Measurements from ENCODE around the gene JAK1.
"Not testable (repeated sequence)": the region's sequence is repeated elsewhere in the genome, so short reads cannot be mapped to it uniquely, and the experiment has no call there.

The JAK1 gene

GRCh38 chr1:64948216-64948615 is 18.1 kb downstream of the JAK1 start:
- FAIRE-seq: no peak

GRCh38 chr1:64946916-64947315 is 19.4 kb downstream of the JAK1 start:
- no peak for FAIRE-seq

GRCh38 chr1:64944913-64945312 is 21.4 kb downstream of the JAK1 start:
- FAIRE-seq: no peak

GRCh38 chr1:64942675-64943074 is 23.7 kb downstream of the JAK1 start:
- FAIRE-seq: no peak

GRCh38 chr1:64942118-64942517 is 24.2 kb downstream of the JAK1 start:
- FAIRE-seq: no peak

GRCh38 chr1:64941461-64942117 is 24.8 kb downstream of the JAK1 start:
- FAIRE-seq: no peak

GRCh38 chr1:64940025-64940424 is 26.3 kb downstream of the JAK1 start:
- no peak for FAIRE-seq

- FAIRE-seq: no peak
Measured at GRCh38 chr1:64938991-64939390, 27.4 kb downstream of the JAK1 start.

- FAIRE-seq: no peak
Measured at GRCh38 chr1:64936956-64937355, 29.4 kb downstream of the JAK1 start.

GRCh38 chr1:64935551-64936155 is 30.7 kb downstream of the JAK1 start:
- no peak for FAIRE-seq

- no peak for FAIRE-seq
Measured at GRCh38 chr1:64934878-64935275, 31.5 kb downstream of the JAK1 start.

GRCh38 chr1:64934115-64934877 is 32.1 kb downstream of the JAK1 start:
- FAIRE-seq: no peak

GRCh38 chr1:64933296-64934070 is 32.9 kb downstream of the JAK1 start:
- FAIRE-seq: no peak

- no peak for FAIRE-seq
Measured at GRCh38 chr1:64932962-64933295, 33.4 kb downstream of the JAK1 start.

- FAIRE-seq: not testable (repeated sequence)
Measured at GRCh38 chr1:64930640-64931039, 35.7 kb downstream of the JAK1 start.

GRCh38 chr1:64929221-64929620 is 37.1 kb downstream of the JAK1 start:
- FAIRE-seq: no peak

- no peak for FAIRE-seq
Measured at GRCh38 chr1:64928325-64928724, 38.0 kb downstream of the JAK1 start.

GRCh38 chr1:64925594-64925993 is 40.8 kb downstream of the JAK1 start:
- FAIRE-seq: no peak

GRCh38 chr1:64923294-64923718 is 43.0 kb downstream of the JAK1 start:
- no peak for FAIRE-seq

- FAIRE-seq: no peak
Measured at GRCh38 chr1:64922336-64922735, 44.0 kb downstream of the JAK1 start.

- no peak for FAIRE-seq
Measured at GRCh38 chr1:64921771-64922170, 44.6 kb downstream of the JAK1 start.

GRCh38 chr1:64920941-64921589 is 45.3 kb downstream of the JAK1 start:
- no peak for FAIRE-seq

- not testable (repeated sequence) for FAIRE-seq
Measured at GRCh38 chr1:64919120-64919519, 47.2 kb downstream of the JAK1 start.
